CD14-positive monocyte (primary cell): ENCODE results near the gene FREM1. TPM values are rescaled to one million over a fixed set of nuclear protein-coding genes. Genes with fewer than 3 reads are reported as not detected.

Experiments used
- DNase-seq, 3 donors: peaks; one replicate each; pipeline ENCODE4 v3.0.0-alpha.2; 2011 to 2022
- H2AFZ ChIP-seq: 2 replicates; pipeline ENCODE4 v1.6.0; 2012; ENCODE audit warnings: mild to moderate bottlenecking, low read depth, low read length, inconsistent platforms; ENCODE audit not compliant: insufficient read depth, poor library complexity, severe bottlenecking
- H3K27ac ChIP-seq, 2 donors: 1 replicate in 1 of 2; 2 replicates in 1 of 2; pipeline ENCODE4 v1.5.1; 2012 to 2013; ENCODE audit warnings: low read length in 2 of 2, control low read depth in 1 of 2, inconsistent platforms in 1 of 2, low read depth in 1 of 2, mild to moderate bottlenecking in 1 of 2
- H3K27me3 ChIP-seq, 2 donors: one replicate each; pipeline versions ENCODE4 v1.6.0 to v1.6.1; 2011 to 2013; ENCODE audit warnings: low read length in 2 of 2; ENCODE audit not compliant: control insufficient read depth in 2 of 2, insufficient read depth in 2 of 2
- H3K36me3 ChIP-seq, 2 donors: replicated peaks in 1 of 2; 1 replicate in 1 of 2; 2 replicates in 1 of 2; pipeline versions ENCODE4 v1.5.1 to v1.6.1; 2012 to 2013; ENCODE audit warnings: low read length in 2 of 2, control low read depth in 1 of 2, inconsistent platforms in 1 of 2, mild to moderate bottlenecking in 1 of 2; ENCODE audit not compliant: insufficient read depth in 2 of 2, control insufficient read depth in 1 of 2
- H3K4me1 ChIP-seq, 2 donors: 1 replicate in 1 of 2; 2 replicates in 1 of 2; pipeline versions ENCODE4 v1.5.1 to v1.6.1; 2012 to 2013; ENCODE audit warnings: low read length in 2 of 2, control low read depth in 1 of 2, inconsistent platforms in 1 of 2, mild to moderate bottlenecking in 1 of 2, moderate library complexity in 1 of 2; ENCODE audit not compliant: insufficient read depth in 2 of 2, control insufficient read depth in 1 of 2
- H3K4me2 ChIP-seq: replicated peaks from 2 replicates; pipeline ENCODE3; 2012; ENCODE audit warnings: low read length, moderate library complexity, mild to moderate bottlenecking; ENCODE audit not compliant: poor library complexity, severe bottlenecking; ENCODE audit errors: extremely low read depth
- H3K4me3 ChIP-seq, 3 experiments: fragments of 200-600 bp in 1 of 3; sonication (generic) in 1 of 3; replicated peaks in 1 of 3; 1 replicate in 2 of 3; 2 replicates in 1 of 3; pipeline ENCODE4 v1.5.1; 2011 to 2013; ENCODE audit warnings: low read length in 3 of 3, mild to moderate bottlenecking in 3 of 3, control low read depth in 2 of 3, low read depth in 2 of 3, inconsistent platforms in 1 of 3, moderate library complexity in 1 of 3
- H3K79me2 ChIP-seq: 2 replicates; pipeline ENCODE4 v1.6.0; 2012; ENCODE audit warnings: mild to moderate bottlenecking, control low read depth, inconsistent platforms, low read length, moderate library complexity; ENCODE audit not compliant: insufficient read depth
- H3K9ac ChIP-seq: 2 replicates; pipeline ENCODE4 v1.6.0; 2017; ENCODE audit warnings: low read length, mild to moderate bottlenecking; ENCODE audit not compliant: insufficient read depth, poor library complexity, severe bottlenecking
- H3K9me3 ChIP-seq, 2 donors: replicated peaks in 1 of 2; 1 replicate in 1 of 2; 2 replicates in 1 of 2; pipeline versions ENCODE4 v1.5.1 to v1.6.1; 2012 to 2013; ENCODE audit warnings: low read length in 2 of 2, control low read depth in 1 of 2; ENCODE audit not compliant: control insufficient read depth in 1 of 2, insufficient read depth in 1 of 2
- H4K20me1 ChIP-seq: 2 replicates; pipeline ENCODE4 v1.6.0; 2012; ENCODE audit warnings: mild to moderate bottlenecking, low read length, control low read depth, moderate library complexity; ENCODE audit not compliant: insufficient read depth
- H3K27ac Mint-ChIP-seq, 7 donors: one replicate each; pipeline ENCODE4 v1.8.0; 2020; ENCODE audit warnings: mild to moderate bottlenecking in 7 of 7, mixed read lengths in 7 of 7, moderate library complexity in 6 of 7, inconsistent platforms in 2 of 7
- H3K27me3 Mint-ChIP-seq, 3 donors: one replicate each; pipeline ENCODE4 v1.8.0; 2021 to 2022; ENCODE audit warnings: low read depth in 3 of 3, mild to moderate bottlenecking in 3 of 3, mixed read lengths in 3 of 3, moderate library complexity in 3 of 3, inconsistent platforms in 1 of 3
- H3K36me3 Mint-ChIP-seq, 2 donors: one replicate each; pipeline ENCODE4 v1.8.0; 2020; ENCODE audit warnings: mixed read lengths in 2 of 2, inconsistent platforms in 1 of 2, mild to moderate bottlenecking in 1 of 2
- H3K4me1 Mint-ChIP-seq: one replicate; pipeline ENCODE4 v1.8.0; 2020; ENCODE audit warnings: mild to moderate bottlenecking, mixed read lengths
- H3K4me3 Mint-ChIP-seq, 2 donors: one replicate each; pipeline ENCODE4 v1.8.0; 2020; ENCODE audit warnings: mild to moderate bottlenecking in 2 of 2, mixed read lengths in 2 of 2, moderate library complexity in 1 of 2
- H3K9me3 Mint-ChIP-seq, 7 donors: one replicate each; pipeline ENCODE4 v1.8.0; 2020 to 2022; ENCODE audit warnings: mixed read lengths in 7 of 7, mild to moderate bottlenecking in 6 of 7, moderate library complexity in 6 of 7, inconsistent platforms in 2 of 7
- CTCF ChIP-seq: fragments of 200-600 bp; IDR thresholded peaks from one replicate; pipeline ENCODE4 v1.8.0; 2022; ENCODE audit warnings: antibody characterized with exemption, mild to moderate bottlenecking
- WGBS: methylation state at CpG from one replicate; pipeline ENCODE4 v1.1.5; 2013; ENCODE audit warnings: missing lambda C conversion rate; ENCODE audit not compliant: insufficient coverage; 5-methylcytosine and 5-hydroxymethylcytosine counted together
- intact Hi-C, 2 donors: fragments of 100-400 bp; cut with micrococcal nuclease; formaldehyde crosslinking; loops; one replicate each; pipeline versions ENCODE4 v1.15.0 to v1.15.1; 2023
- polyA plus RNA-seq, 3 donors: library from polyadenylated mRNA; depleted of rRNA in 1 of 3; unstranded in 2 of 3; stranded (reverse) in 1 of 3; fragments of 300-500 nt in 2 of 3; fragments of >200 nt in 1 of 3; fragmentation: Illumina TruSeq in 2 of 3; gene quantifications; 1 replicate in 2 of 3; 2 replicates in 1 of 3; pipeline ENCODE4 v1.2.3, GENCODE V29; 2012 to 2021

Gene FREM1
- polyA plus RNA-seq, 3 donors = not detected

GRCh38 chr9:14887149-14887548 lies 23.1 kb downstream of the FREM1 start:
- H3K4me2 ChIP-seq = no peak overlapping the region
- H3K4me1 ChIP-seq = no peaks in the 10 kb centered on the region
- H3K9me3 Mint-ChIP-seq = peaks cover 0 to 5% (median 0%) of the 10 kb centered on the region in 7 donors
- no peak overlapping the region for H3K4me3 Mint-ChIP-seq
- no peak overlapping the region for H3K27ac Mint-ChIP-seq
- intact Hi-C loops = no loop called here
- H3K9me3 ChIP-seq = no peaks in the 10 kb centered on the region
- no peak overlapping the region for H3K4me3 ChIP-seq
- H3K27me3 Mint-ChIP-seq = no peaks in the 10 kb centered on the region
- H3K27me3 ChIP-seq = no peaks in the 10 kb centered on the region
- H3K4me1 Mint-ChIP-seq = no peaks in the 10 kb centered on the region
- H3K79me2 ChIP-seq = no peaks in the 10 kb centered on the region
- 93% methylated on average over 2 of the region's 4 CpGs for WGBS
- H3K27ac ChIP-seq = no peak overlapping the region
- no peaks in the 10 kb centered on the region for H3K36me3 ChIP-seq
- TF ChIP-seq CTCF = no peak
- no peaks in the 10 kb centered on the region for H3K36me3 Mint-ChIP-seq
- H4K20me1 ChIP-seq = no peaks in the 10 kb centered on the region
- H2AFZ ChIP-seq = no peak overlapping the region
- no peak for DNase-seq
- H3K9ac ChIP-seq = no peak overlapping the region

- WGBS = 81% methylated on average over 2 of the region's 4 CpGs
- Histone ChIP-seq H3K36me3 (no peaks in the 10 kb centered on the region), H3K4me1 (no peaks in the 10 kb centered on the region), H3K27ac (no peak overlapping the region), H2AFZ (no peak overlapping the region), H3K9me3 (peaks cover 0 to 4% of the 10 kb centered on the region in 2 donors), H3K4me2 (no peak overlapping the region), H3K4me3 (no peak overlapping the region), H3K27me3 (no peaks in the 10 kb centered on the region), H3K79me2 (no peaks in the 10 kb centered on the region), H3K9ac (no peak overlapping the region), H4K20me1 (no peaks in the 10 kb centered on the region)
- Mint-ChIP-seq H3K36me3 (no peaks in the 10 kb centered on the region), H3K4me3 (no peak overlapping the region), H3K27me3 (no peaks in the 10 kb centered on the region), H3K27ac (no peak overlapping the region), H3K9me3 (peaks cover 0 to 6% (median 2%) of the 10 kb centered on the region in 7 donors), H3K4me1 (no peaks in the 10 kb centered on the region)
- intact Hi-C loops = no loop called here
- no peak for DNase-seq
- TF ChIP-seq CTCF = no peak
Measured at GRCh38 chr9:14883310-14883944, 26.8 kb downstream of the FREM1 start.
